ENCODE results near the gene CELF1.
A peak's percentile ranks its signal among the peaks of the same experiment; 100 is the strongest.

CELF1 gene

DNA sequence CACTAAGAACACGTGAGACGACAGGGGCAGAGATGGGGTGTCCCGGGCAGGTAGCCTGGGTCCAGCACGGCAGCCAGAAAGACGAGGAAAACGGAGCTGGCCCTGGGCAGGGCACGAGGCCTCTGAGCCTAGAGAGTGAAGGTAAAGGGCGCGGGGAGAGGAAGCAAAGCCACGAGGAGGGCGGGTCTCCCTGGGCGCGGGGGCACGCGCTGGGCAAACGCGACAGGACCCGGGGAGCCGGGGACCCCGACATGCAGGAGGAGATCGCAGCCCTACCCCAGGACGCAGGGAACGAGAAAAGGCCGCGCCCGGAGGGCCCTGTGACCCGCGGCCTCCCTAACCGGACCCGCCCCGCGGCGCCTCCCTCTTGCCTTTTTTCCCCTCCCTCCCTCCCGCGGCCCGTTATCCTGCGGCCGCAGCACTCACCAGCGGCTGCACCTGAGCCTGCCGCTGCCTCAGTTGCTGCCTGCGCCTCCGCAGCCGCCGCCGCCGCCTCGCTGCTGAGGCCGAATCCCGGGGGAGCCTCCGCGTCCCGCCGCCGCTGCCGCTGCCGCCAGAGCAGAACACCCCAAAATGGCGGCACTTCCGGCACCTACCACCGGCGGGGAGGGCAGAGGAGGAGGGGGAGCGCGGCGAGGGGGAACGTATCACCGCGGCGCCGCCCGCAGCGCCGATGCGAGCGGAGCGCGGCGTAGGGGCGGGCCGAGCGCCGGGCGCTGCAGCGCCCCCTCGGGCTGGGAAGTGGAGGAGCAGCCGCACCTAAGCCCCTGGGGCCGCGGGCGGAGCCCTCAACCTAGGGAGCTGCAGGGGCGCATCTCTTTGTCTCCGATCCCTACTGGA, at the start of gene CELF1:
TSS of gene CELF1 (minus strand) at position 567 of the 840 bp plus-strand sequence. CDS start 53,609 bp downstream, outside the sequence.
- Histone ChIP-seq H3K4me1 (ENCODE audit: control insufficient read depth in 5 of 5, insufficient read depth in 5 of 5, low read length in 5 of 5) (peaks cover 0 to 44% (median 38%) of the 10 kb centered on the region in 5 donors), H3K27me3 (ENCODE audit: control insufficient read depth in 5 of 5, insufficient read depth in 4 of 5, low read length in 5 of 5) (no peaks in the 10 kb centered on the region), H3K27ac (ENCODE audit: low read depth, low read length) (peak within 1 kb of the TSS; percentile 98)

GRCh38 chr11:47599902-47600301, 47.0 kb upstream of the CELF1 start:
- Histone ChIP-seq H3K27ac (ENCODE audit: low read depth, low read length) (no peak overlapping the region), H3K4me3 (ENCODE audit: low read depth in 1 of 5, low read length in 5 of 5) (no peak overlapping the region), H3K36me3 (ENCODE audit: control insufficient read depth in 5 of 5, insufficient read depth in 5 of 5, low read length in 5 of 5) (peaks cover 0 to 4% (median 0%) of the 10 kb centered on the region in 5 donors), H3K9me3 (ENCODE audit: control insufficient read depth in 5 of 5, low read length in 5 of 5) (no peaks in the 10 kb centered on the region), H3K4me1 (ENCODE audit: control insufficient read depth in 5 of 5, insufficient read depth in 5 of 5, low read length in 5 of 5) (peaks cover 0 to 10% (median 7%) of the 10 kb centered on the region in 5 donors), H3K27me3 (ENCODE audit: control insufficient read depth in 5 of 5, insufficient read depth in 4 of 5, low read length in 5 of 5) (peaks cover 0 to 6% (median 3%) of the 10 kb centered on the region in 5 donors), H3K9ac (ENCODE audit: low read length in 5 of 5) (no peak overlapping the region)

More for the DNA sequence above, at the start of gene CELF1:
- no peaks in the 10 kb centered on the region for H3K36me3 ChIP-seq (ENCODE audit: control insufficient read depth in 5 of 5, insufficient read depth in 5 of 5, low read length in 5 of 5)
- H3K9me3 ChIP-seq (ENCODE audit: control insufficient read depth in 5 of 5, low read length in 5 of 5) = no peaks in the 10 kb centered on the region
- peak within 1 kb of the TSS; percentile 81 to 99 (median 95) for H3K9ac ChIP-seq (ENCODE audit: low read length in 5 of 5)
- peak within 1 kb of the TSS; percentile 77 to 96 (median 88) for H3K4me3 ChIP-seq (ENCODE audit: low read depth in 1 of 5, low read length in 5 of 5)

DNA sequence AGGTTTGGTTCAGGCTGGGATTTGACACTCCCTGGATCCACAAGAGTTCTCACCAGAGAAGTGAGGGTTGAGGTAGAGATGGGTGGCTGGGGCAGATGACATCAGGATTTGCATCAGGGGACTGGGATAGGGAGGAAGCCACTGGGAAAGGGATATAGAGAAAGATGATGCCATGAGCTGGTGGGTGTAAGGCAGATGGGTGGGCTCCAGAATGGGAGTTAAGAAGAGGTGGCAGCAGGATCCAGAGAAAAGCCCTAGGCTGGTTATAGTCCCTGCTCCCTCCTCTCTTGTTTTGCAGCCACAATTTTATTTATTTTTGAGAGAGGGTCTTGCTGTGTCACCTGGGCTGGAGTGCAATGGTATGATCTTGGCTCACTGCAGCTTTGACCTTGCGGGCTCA, 43.0 kb upstream of the CELF1 start:
- Histone ChIP-seq H3K27me3 (ENCODE audit: control insufficient read depth in 5 of 5, insufficient read depth in 4 of 5, low read length in 5 of 5) (peaks cover 14 to 35% (median 26%) of the 10 kb centered on the region in 5 donors), H3K27ac (ENCODE audit: low read depth, low read length) (no peak overlapping the region), H3K36me3 (ENCODE audit: control insufficient read depth in 5 of 5, insufficient read depth in 5 of 5, low read length in 5 of 5) (no peaks in the 10 kb centered on the region), H3K4me3 (ENCODE audit: low read depth in 1 of 5, low read length in 5 of 5) (no peak overlapping the region), H3K9me3 (ENCODE audit: control insufficient read depth in 5 of 5, low read length in 5 of 5) (peaks cover 0 to 2% (median 0%) of the 10 kb centered on the region in 5 donors), H3K4me1 (ENCODE audit: control insufficient read depth in 5 of 5, insufficient read depth in 5 of 5, low read length in 5 of 5) (peaks cover 0 to 26% (median 15%) of the 10 kb centered on the region in 5 donors), H3K9ac (ENCODE audit: low read length in 5 of 5) (no peak overlapping the region)

DNA sequence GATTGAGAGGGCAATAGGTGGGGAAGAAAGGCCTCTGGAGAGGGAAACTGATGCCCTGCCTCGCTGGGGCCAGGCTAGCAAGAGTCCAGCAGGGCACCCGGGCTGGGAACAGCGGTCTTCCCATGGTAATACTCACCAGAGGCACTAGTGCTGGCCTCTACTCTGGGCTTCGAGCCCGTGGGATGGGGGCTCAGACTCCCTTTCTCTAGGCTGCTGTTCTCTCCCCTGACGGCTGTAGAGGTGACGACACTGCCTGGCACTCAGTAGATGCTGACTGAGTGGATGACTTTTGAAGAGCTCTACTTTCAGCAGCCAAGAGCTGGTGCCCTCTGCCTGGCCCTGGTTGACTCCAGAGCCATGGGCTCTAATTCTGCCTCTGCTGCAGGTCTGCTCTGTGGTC, 42.1 kb upstream of the CELF1 start:
- Histone ChIP-seq H3K4me1 (ENCODE audit: control insufficient read depth in 5 of 5, insufficient read depth in 5 of 5, low read length in 5 of 5) (peaks cover 0 to 26% (median 14%) of the 10 kb centered on the region in 5 donors), H3K27me3 (ENCODE audit: control insufficient read depth in 5 of 5, insufficient read depth in 4 of 5, low read length in 5 of 5) (peaks cover 14 to 35% (median 26%) of the 10 kb centered on the region in 5 donors), H3K36me3 (ENCODE audit: control insufficient read depth in 5 of 5, insufficient read depth in 5 of 5, low read length in 5 of 5) (no peaks in the 10 kb centered on the region), H3K4me3 (ENCODE audit: low read depth in 1 of 5, low read length in 5 of 5) (no peak overlapping the region), H3K9me3 (ENCODE audit: control insufficient read depth in 5 of 5, low read length in 5 of 5) (peaks cover 0 to 4% (median 0%) of the 10 kb centered on the region in 5 donors), H3K27ac (ENCODE audit: low read depth, low read length) (no peak overlapping the region), H3K9ac (ENCODE audit: low read length in 5 of 5) (no peak overlapping the region)

DNA sequence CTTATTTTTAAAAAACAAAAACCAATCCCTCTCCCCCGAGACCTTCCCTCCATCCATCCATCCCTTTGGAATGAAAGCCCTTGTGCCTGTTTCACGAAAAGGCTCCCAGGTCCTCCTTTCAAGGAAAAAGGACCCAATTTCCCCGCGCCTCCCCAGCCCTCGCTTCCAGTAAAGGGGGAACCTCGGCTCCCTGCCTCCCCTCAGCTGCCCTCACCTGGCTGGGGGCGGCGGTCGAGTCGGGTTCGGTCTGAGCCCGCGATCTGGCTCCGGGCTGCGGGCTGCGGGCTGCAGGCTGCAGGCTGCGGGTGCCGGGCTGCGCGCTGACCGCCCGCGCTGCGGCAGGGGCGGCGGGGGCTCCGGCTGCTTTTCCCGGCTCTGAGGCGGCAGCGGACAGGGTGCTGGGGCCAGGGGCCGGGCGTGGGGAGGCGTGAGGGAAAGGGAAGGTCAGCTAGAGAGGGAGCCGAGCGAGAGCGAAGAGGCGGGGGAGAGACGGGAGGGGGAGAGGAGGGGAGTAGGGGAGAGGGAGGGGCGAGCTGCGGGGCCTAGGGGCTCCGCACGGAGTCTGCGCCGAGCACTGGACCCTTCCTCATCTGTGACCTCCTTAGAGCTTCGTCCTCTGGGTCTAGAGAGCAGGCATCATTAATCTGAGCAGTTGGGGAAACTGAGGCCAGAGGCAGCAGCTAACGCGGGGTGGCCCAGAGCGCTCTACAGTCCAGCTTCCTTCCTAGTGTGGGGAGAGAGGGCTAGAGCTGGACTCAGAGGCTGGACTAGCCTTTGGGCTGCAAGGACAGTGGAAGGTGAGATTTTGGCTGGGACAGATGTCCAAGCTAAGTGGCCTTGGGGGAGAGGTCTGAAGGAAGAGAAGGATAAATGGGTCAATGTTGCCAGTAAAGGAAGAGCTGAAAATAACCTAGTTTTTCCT, 41.3 kb upstream of the CELF1 start, which contains the start of gene C1QTNF4:
TSS of gene C1QTNF4 (minus strand) at position 478 of the 922 bp plus-strand sequence. CDS start 3,601 bp downstream, outside the sequence.
- no peak within 1 kb of the TSS for H3K27ac ChIP-seq (ENCODE audit: low read depth, low read length)
- no peak within 1 kb of the TSS for H3K9ac ChIP-seq (ENCODE audit: low read length in 5 of 5)
- H3K9me3 ChIP-seq (ENCODE audit: control insufficient read depth in 5 of 5, low read length in 5 of 5) = peaks cover 0 to 4% (median 0%) of the 10 kb centered on the region in 5 donors
- peaks cover 14 to 42% (median 30%) of the 10 kb centered on the region in 5 donors for H3K27me3 ChIP-seq (ENCODE audit: control insufficient read depth in 5 of 5, insufficient read depth in 4 of 5, low read length in 5 of 5)
- H3K36me3 ChIP-seq (ENCODE audit: control insufficient read depth in 5 of 5, insufficient read depth in 5 of 5, low read length in 5 of 5) = no peaks in the 10 kb centered on the region
- peak within 1 kb of the TSS in 2 of 5 donors; percentile 7 to 44 for H3K4me3 ChIP-seq (ENCODE audit: low read depth in 1 of 5, low read length in 5 of 5)
- H3K4me1 ChIP-seq (ENCODE audit: control insufficient read depth in 5 of 5, insufficient read depth in 5 of 5, low read length in 5 of 5) = peaks cover 0 to 20% (median 9%) of the 10 kb centered on the region in 5 donors

- Histone ChIP-seq H3K27me3 (ENCODE audit: control insufficient read depth in 5 of 5, insufficient read depth in 4 of 5, low read length in 5 of 5) (peaks cover 14 to 43% (median 30%) of the 10 kb centered on the region in 5 donors), H3K4me3 (ENCODE audit: low read depth in 1 of 5, low read length in 5 of 5) (peak overlapping the region in 1 of 5 donors; percentile 7), H3K4me1 (ENCODE audit: control insufficient read depth in 5 of 5, insufficient read depth in 5 of 5, low read length in 5 of 5) (peaks cover 0 to 23% (median 12%) of the 10 kb centered on the region in 5 donors), H3K9ac (ENCODE audit: low read length in 5 of 5) (no peak overlapping the region), H3K36me3 (ENCODE audit: control insufficient read depth in 5 of 5, insufficient read depth in 5 of 5, low read length in 5 of 5) (no peaks in the 10 kb centered on the region), H3K27ac (ENCODE audit: low read depth, low read length) (no peak overlapping the region), H3K9me3 (ENCODE audit: control insufficient read depth in 5 of 5, low read length in 5 of 5) (peaks cover 0 to 4% (median 0%) of the 10 kb centered on the region in 5 donors)
These were observed 40.6 kb upstream of the CELF1 start for GRCh38 chr11:47593492-47593933.

GRCh38 chr11:47592970-47593369, 40.0 kb upstream of the CELF1 start:
- Histone ChIP-seq H3K27me3 (ENCODE audit: control insufficient read depth in 5 of 5, insufficient read depth in 4 of 5, low read length in 5 of 5) (peaks cover 14 to 43% (median 30%) of the 10 kb centered on the region in 5 donors), H3K4me3 (ENCODE audit: low read depth in 1 of 5, low read length in 5 of 5) (no peak overlapping the region), H3K9ac (ENCODE audit: low read length in 5 of 5) (no peak overlapping the region), H3K4me1 (ENCODE audit: control insufficient read depth in 5 of 5, insufficient read depth in 5 of 5, low read length in 5 of 5) (peaks cover 0 to 28% (median 12%) of the 10 kb centered on the region in 5 donors), H3K36me3 (ENCODE audit: control insufficient read depth in 5 of 5, insufficient read depth in 5 of 5, low read length in 5 of 5) (no peaks in the 10 kb centered on the region), H3K9me3 (ENCODE audit: control insufficient read depth in 5 of 5, low read length in 5 of 5) (peaks cover 0 to 4% (median 0%) of the 10 kb centered on the region in 5 donors), H3K27ac (ENCODE audit: low read depth, low read length) (no peak overlapping the region)

GRCh38 chr11:47592251-47592650, 39.3 kb upstream of the CELF1 start:
- Histone ChIP-seq H3K9me3 (ENCODE audit: control insufficient read depth in 5 of 5, low read length in 5 of 5) (peaks cover 0 to 4% (median 0%) of the 10 kb centered on the region in 5 donors), H3K36me3 (ENCODE audit: control insufficient read depth in 5 of 5, insufficient read depth in 5 of 5, low read length in 5 of 5) (no peaks in the 10 kb centered on the region), H3K27me3 (ENCODE audit: control insufficient read depth in 5 of 5, insufficient read depth in 4 of 5, low read length in 5 of 5) (peaks cover 14 to 43% (median 30%) of the 10 kb centered on the region in 5 donors), H3K27ac (ENCODE audit: low read depth, low read length) (no peak overlapping the region), H3K9ac (ENCODE audit: low read length in 5 of 5) (peak overlapping the region in 1 of 5 donors; percentile 12), H3K4me3 (ENCODE audit: low read depth in 1 of 5, low read length in 5 of 5) (no peak overlapping the region), H3K4me1 (ENCODE audit: control insufficient read depth in 5 of 5, insufficient read depth in 5 of 5, low read length in 5 of 5) (peaks cover 0 to 35% (median 18%) of the 10 kb centered on the region in 5 donors)

GRCh38 chr11:47591764-47592163, 38.8 kb upstream of the CELF1 start:
- peaks cover 0 to 39% (median 22%) of the 10 kb centered on the region in 5 donors for H3K4me1 ChIP-seq (ENCODE audit: control insufficient read depth in 5 of 5, insufficient read depth in 5 of 5, low read length in 5 of 5)
- no peaks in the 10 kb centered on the region for H3K36me3 ChIP-seq (ENCODE audit: control insufficient read depth in 5 of 5, insufficient read depth in 5 of 5, low read length in 5 of 5)
- no peak overlapping the region for H3K4me3 ChIP-seq (ENCODE audit: low read depth in 1 of 5, low read length in 5 of 5)
- no peak overlapping the region for H3K27ac ChIP-seq (ENCODE audit: low read depth, low read length)
- H3K9me3 ChIP-seq (ENCODE audit: control insufficient read depth in 5 of 5, low read length in 5 of 5) = peaks cover 0 to 4% (median 0%) of the 10 kb centered on the region in 5 donors
- H3K9ac ChIP-seq (ENCODE audit: low read length in 5 of 5) = no peak overlapping the region
- peaks cover 14 to 43% (median 30%) of the 10 kb centered on the region in 5 donors for H3K27me3 ChIP-seq (ENCODE audit: control insufficient read depth in 5 of 5, insufficient read depth in 4 of 5, low read length in 5 of 5)
